ENCODE measurements around the gene TOMM34. TPM values are rescaled to one million over a fixed set of nuclear protein-coding genes. Genes with fewer than 3 reads are reported as not detected.

The TOMM34 gene
- total RNA-seq, 1 donor from 2014 or later = 39.6 TPM

GRCh38 chr20:44930517-44931168 is 29.6 kb downstream of the TOMM34 start:
- Mint-ChIP-seq H3K4me3 (no peak overlapping the region), H3K27me3 (ENCODE audit: low read depth) (no peaks in the 10 kb centered on the region), H3K9me3 (no peaks in the 10 kb centered on the region), H3K4me1 (no peaks in the 10 kb centered on the region), H3K27ac (ENCODE audit: unreplicated experiment) (no peak overlapping the region), H3K36me3 (ENCODE audit: low read depth) (peaks cover 4% of the 10 kb centered on the region)
- DNase-seq (ENCODE audit: low read depth, low spot score) = no peak
- TF ChIP-seq, protein P1, sequence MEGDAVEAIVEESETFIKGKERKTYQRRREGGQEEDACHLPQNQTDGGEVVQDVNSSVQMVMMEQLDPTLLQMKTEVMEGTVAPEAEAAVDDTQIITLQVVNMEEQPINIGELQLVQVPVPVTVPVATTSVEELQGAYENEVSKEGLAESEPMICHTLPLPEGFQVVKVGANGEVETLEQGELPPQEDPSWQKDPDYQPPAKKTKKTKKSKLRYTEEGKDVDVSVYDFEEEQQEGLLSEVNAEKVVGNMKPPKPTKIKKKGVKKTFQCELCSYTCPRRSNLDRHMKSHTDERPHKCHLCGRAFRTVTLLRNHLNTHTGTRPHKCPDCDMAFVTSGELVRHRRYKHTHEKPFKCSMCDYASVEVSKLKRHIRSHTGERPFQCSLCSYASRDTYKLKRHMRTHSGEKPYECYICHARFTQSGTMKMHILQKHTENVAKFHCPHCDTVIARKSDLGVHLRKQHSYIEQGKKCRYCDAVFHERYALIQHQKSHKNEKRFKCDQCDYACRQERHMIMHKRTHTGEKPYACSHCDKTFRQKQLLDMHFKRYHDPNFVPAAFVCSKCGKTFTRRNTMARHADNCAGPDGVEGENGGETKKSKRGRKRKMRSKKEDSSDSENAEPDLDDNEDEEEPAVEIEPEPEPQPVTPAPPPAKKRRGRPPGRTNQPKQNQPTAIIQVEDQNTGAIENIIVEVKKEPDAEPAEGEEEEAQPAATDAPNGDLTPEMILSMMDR (conservative IDR thresholded peaks at IDR 0.05) = no peak

DNA sequence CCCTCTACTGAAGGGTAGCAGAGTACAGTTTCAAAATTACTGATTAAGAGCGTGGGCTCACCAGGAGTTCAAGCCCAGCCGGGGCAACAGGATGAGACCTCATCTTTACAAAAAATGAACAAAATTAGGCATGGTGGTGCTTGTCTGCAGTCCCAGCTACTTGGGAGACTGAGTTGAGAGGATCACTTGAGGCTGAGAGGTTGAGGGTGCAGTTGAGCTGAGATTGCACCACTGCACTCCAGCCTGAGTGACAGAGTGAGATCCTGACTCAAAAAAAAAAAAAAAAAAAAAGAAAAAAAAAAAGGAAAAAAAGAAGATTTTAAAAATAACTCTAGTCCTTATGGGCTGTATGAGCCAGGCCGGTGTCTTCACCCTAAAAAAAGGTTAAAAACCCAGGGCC is 31.6 kb downstream of the TOMM34 start:
- Mint-ChIP-seq H3K4me1 (no peaks in the 10 kb centered on the region), H3K27me3 (ENCODE audit: low read depth) (no peaks in the 10 kb centered on the region), H3K4me3 (no peak overlapping the region), H3K9me3 (no peaks in the 10 kb centered on the region), H3K36me3 (ENCODE audit: low read depth) (peaks cover 7% of the 10 kb centered on the region), H3K27ac (ENCODE audit: unreplicated experiment) (no peak overlapping the region)
- DNase-seq (ENCODE audit: low read depth, low spot score) = no peak
- TF ChIP-seq, protein P1 (conservative IDR thresholded peaks at IDR 0.05) = no peak

- no peaks in the 10 kb centered on the region for H3K4me1 Mint-ChIP-seq
- H3K9me3 Mint-ChIP-seq = no peaks in the 10 kb centered on the region
- no peaks in the 10 kb centered on the region for H3K27me3 Mint-ChIP-seq (ENCODE audit: low read depth)
- no peak for DNase-seq (ENCODE audit: low read depth, low spot score)
- peaks cover 3% of the 10 kb centered on the region for H3K36me3 Mint-ChIP-seq (ENCODE audit: low read depth)
- no peak overlapping the region for H3K27ac Mint-ChIP-seq (ENCODE audit: unreplicated experiment)
- H3K4me3 Mint-ChIP-seq = no peak overlapping the region
- TF ChIP-seq, protein P1 (conservative IDR thresholded peaks at IDR 0.05) = no peak
These were observed 35.7 kb downstream of the TOMM34 start for GRCh38 chr20:44924541-44924940.

DNA sequence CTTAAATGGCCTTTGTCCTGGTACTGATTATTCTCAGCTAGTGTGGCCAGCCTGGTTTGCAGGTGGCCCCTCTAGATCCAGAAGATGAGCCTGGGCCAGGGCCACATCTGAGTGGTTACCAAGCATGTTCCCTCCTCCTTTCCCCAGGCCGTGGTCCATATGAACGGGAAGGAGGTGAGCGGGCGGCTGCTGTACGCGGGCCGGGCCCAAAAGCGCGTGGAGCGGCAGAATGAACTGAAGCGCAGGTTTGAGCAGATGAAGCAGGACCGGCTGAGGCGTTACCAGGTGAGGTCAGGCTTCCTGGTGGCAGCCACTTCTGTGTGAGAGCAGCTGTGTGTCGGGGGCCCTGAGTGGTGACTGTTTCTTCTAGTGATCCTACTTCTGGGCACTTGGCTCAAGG is 38.8 kb downstream of the TOMM34 start:
- Mint-ChIP-seq H3K9me3 (no peaks in the 10 kb centered on the region), H3K4me1 (no peaks in the 10 kb centered on the region), H3K4me3 (no peak overlapping the region), H3K27ac (ENCODE audit: unreplicated experiment) (no peak overlapping the region), H3K36me3 (ENCODE audit: low read depth) (peaks cover 3% of the 10 kb centered on the region), H3K27me3 (ENCODE audit: low read depth) (no peaks in the 10 kb centered on the region)
- DNase-seq (ENCODE audit: low read depth, low spot score) = no peak
- TF ChIP-seq, protein P1 (conservative IDR thresholded peaks at IDR 0.05) = no peak

GRCh38 chr20:44918761-44919160 is 41.4 kb downstream of the TOMM34 start:
- H3K4me3 Mint-ChIP-seq = no peak overlapping the region
- no peak overlapping the region for H3K27ac Mint-ChIP-seq (ENCODE audit: unreplicated experiment)
- H3K9me3 Mint-ChIP-seq = no peaks in the 10 kb centered on the region
- no peaks in the 10 kb centered on the region for H3K4me1 Mint-ChIP-seq
- H3K27me3 Mint-ChIP-seq (ENCODE audit: low read depth) = no peaks in the 10 kb centered on the region
- TF ChIP-seq, protein P1 (conservative IDR thresholded peaks at IDR 0.05) = no peak
- no peaks in the 10 kb centered on the region for H3K36me3 Mint-ChIP-seq (ENCODE audit: low read depth)
- DNase-seq (ENCODE audit: low read depth, low spot score) = no peak
